ENCODE measurements around the gene FAM151A.
A peak's percentile ranks its signal among the peaks of the same experiment; 100 is the strongest.

Gene FAM151A

DNA sequence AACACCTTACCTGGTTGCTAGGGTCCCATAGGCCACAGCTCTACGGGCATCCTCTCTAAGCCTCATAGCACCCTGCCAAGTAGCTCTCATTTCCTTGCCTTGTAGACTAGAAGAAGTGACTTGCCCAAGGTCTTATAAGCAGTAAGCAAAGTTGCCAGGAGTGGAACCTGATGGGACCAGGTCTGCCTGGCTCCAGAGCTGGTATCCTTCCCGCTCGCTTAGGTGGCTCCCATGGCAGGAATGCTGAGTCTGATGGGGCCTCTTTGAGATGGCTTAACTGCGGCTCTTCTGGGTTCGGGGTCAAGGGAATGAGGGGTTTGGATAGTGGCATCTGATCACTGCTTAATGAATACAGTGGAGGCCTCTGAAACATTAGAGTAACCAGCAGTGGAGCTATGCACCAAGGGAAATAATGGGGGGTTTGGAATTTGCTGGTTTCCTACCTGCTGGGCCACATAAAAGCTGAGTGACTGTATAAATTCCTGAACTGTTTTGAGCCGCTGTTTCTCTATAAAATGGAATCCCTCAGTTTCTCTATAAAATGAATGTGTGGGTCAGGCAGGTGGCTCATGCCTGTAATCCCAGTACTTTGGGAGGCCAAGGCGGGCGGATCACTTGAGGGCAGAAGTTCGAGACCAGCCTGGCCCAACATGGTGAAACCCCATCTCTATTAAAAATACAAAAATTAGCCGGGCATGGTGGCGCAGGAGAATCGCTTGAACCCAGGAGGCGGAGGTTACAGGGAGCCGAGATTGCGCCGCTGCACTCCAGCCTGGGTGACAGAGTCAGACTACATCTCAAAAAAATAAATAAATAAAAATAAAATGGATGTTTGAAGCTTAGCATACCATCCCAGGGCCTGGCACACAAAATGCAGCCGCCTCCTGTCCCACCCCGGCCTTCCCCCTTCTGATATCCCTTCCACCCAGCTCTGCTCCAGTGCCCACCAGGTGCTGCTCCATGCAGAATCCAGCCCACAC lies 12.4 kb downstream of the FAM151A start:
- ATAC-seq (no peak), DNase-seq (no peak)
- H3K27ac Mint-ChIP-seq, result no peak overlapping the region
- no peak overlapping the region for H3K4me3 Mint-ChIP-seq
- H3K9me3 Mint-ChIP-seq, result no peaks in the 10 kb centered on the region
- H3K27me3 Mint-ChIP-seq, result no peaks in the 10 kb centered on the region
- no peaks in the 10 kb centered on the region for H3K4me1 Mint-ChIP-seq

GRCh38 chr1:54610048-54610447 lies 13.3 kb downstream of the FAM151A start:
- Mint-ChIP-seq H3K27ac (no peak overlapping the region), H3K9me3 (no peaks in the 10 kb centered on the region), H3K27me3 (no peaks in the 10 kb centered on the region), H3K4me1 (peaks cover 4% of the 10 kb centered on the region), H3K4me3 (no peak overlapping the region)
- ATAC-seq (no peak), DNase-seq (no peak)

- Mint-ChIP-seq H3K27me3 (no peaks in the 10 kb centered on the region), H3K9me3 (no peaks in the 10 kb centered on the region), H3K27ac (no peak overlapping the region), H3K4me1 (peaks cover 11% of the 10 kb centered on the region), H3K4me3 (no peak overlapping the region)
- ATAC-seq (no peak), DNase-seq (no peak)
Measured at GRCh38 chr1:54609301-54609921, 13.9 kb downstream of the FAM151A start.

DNA sequence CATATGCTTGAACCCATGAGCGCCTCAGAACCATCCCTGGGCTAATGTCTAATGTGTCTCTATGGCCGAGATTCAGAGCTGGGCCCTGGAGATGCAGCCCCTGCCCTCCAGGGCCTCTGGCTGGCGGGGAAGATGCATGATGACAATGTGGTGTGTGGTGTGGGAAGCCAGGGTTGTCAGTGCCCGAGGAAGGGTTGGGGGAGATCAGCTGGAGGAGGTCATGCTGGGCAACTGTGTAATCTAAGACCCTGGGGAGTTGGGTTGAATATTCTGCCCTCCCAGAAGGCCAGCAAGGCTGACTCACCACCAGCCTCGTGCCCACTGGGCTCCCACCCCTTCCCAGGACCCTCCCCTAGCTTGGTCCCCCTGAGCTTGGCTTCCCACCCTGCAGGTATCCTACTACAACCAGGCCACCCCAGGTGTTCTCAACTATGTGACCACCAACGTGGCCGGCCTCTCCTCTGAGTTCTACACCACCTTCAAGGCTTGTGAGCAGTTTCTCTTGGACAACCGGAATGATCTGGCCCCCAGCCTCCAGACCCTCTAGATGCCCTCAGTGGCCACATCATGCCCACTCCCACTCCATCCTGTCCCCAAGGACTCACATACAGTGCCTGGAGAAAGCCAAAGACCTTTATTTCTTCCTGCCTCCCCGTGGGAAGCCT lies 14.6 kb downstream of the FAM151A start:
- ATAC-seq, result no peak
- H3K4me3 Mint-ChIP-seq, result no peak overlapping the region
- H3K4me1 Mint-ChIP-seq, result peaks cover 15% of the 10 kb centered on the region
- no peaks in the 10 kb centered on the region for H3K27me3 Mint-ChIP-seq
- no peaks in the 10 kb centered on the region for H3K9me3 Mint-ChIP-seq
- DNase-seq, result no peak
- no peak overlapping the region for H3K27ac Mint-ChIP-seq

DNA sequence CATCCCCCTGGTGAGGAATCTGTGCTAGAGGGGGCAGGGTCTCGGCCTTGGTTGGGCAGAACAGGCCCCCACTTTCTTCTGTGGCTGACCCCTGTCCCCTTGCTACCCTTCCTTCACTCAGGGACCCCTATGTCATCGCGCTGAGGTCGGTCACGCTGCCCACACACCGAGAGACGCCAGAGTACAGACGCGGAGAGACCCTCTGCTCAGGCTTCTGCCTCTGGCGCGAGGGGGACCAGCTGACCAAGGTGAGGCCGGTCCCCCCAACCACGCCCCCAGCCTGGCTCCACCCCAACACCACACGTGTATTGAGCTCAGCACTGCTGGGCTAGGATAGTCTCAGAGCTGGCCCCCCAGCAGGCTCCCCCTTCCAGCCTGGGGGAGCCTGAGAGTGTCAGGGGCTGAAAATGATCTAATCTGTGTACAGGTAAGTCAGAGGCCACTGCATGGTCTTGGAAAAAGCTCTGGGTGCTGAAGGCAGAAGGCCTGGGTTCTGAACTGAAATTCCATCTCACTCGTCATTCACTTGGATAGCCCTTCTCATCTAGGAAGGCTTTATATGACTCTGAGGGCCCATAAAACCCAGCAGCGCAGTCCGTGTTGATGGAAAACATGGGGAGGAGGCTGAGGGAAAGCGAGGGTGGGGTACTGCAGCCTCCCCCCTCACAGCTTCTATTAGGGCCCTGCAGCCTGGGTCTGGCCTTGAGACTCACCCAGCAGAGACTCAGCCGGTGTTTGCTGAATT lies 15.3 kb downstream of the FAM151A start:
- no peak overlapping the region for H3K4me3 Mint-ChIP-seq
- DNase-seq (no peak), ATAC-seq (no peak)
- H3K9me3 Mint-ChIP-seq, result no peaks in the 10 kb centered on the region
- no peaks in the 10 kb centered on the region for H3K27me3 Mint-ChIP-seq
- H3K27ac Mint-ChIP-seq, result no peak overlapping the region
- peaks cover 15% of the 10 kb centered on the region for H3K4me1 Mint-ChIP-seq

DNA sequence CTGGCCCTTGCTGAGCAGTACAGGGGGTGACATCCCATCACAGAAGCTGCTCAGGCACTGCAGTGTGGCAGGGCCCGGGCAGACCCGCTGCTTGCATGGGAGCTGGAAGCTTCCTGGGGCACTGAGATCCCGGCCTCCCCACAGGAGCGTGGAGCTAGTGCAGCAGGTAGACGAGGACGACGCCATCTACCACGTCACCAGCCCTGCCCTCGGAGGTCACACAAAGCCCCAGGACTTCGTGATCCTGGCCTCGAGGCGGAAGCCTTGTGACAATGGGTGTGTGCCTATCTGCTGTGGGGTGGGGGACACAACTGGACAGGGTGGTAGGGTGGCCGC lies 16.4 kb downstream of the FAM151A start:
- no peak for ATAC-seq

GRCh38 chr1:54606096-54606989 lies 17.0 kb downstream of the FAM151A start:
- no peak overlapping the region for H3K4me3 Mint-ChIP-seq
- no peaks in the 10 kb centered on the region for H3K9me3 Mint-ChIP-seq
- ATAC-seq (no peak), DNase-seq (no peak)
- H3K4me1 Mint-ChIP-seq, result peaks cover 15% of the 10 kb centered on the region
- no peaks in the 10 kb centered on the region for H3K27me3 Mint-ChIP-seq
- H3K27ac Mint-ChIP-seq, result no peak overlapping the region

More for the DNA sequence above, 16.4 kb downstream of the FAM151A start:
- no peak for DNase-seq
- no peak overlapping the region for H3K27ac Mint-ChIP-seq
- H3K27me3 Mint-ChIP-seq, result no peaks in the 10 kb centered on the region
- H3K9me3 Mint-ChIP-seq, result no peaks in the 10 kb centered on the region
- no peak overlapping the region for H3K4me3 Mint-ChIP-seq
- H3K4me1 Mint-ChIP-seq, result peaks cover 15% of the 10 kb centered on the region

GRCh38 chr1:54604572-54605370 lies 18.6 kb downstream of the FAM151A start:
- H3K27ac Mint-ChIP-seq, result peak overlapping the region; percentile 63 to 67
- no peaks in the 10 kb centered on the region for H3K27me3 Mint-ChIP-seq
- H3K4me1 Mint-ChIP-seq, result peaks cover 15% of the 10 kb centered on the region
- no peak overlapping the region for H3K4me3 Mint-ChIP-seq
- DNase-seq, result peak; percentile 18 to 45
- H3K9me3 Mint-ChIP-seq, result no peaks in the 10 kb centered on the region
- ATAC-seq, result peak; percentile 83

GRCh38 chr1:54604051-54604450 lies 19.3 kb downstream of the FAM151A start:
- peak overlapping the region in 1 of 2 donors; percentile 67 for H3K27ac Mint-ChIP-seq
- H3K4me3 Mint-ChIP-seq, result no peak overlapping the region
- no peaks in the 10 kb centered on the region for H3K27me3 Mint-ChIP-seq
- no peaks in the 10 kb centered on the region for H3K9me3 Mint-ChIP-seq
- peaks cover 15% of the 10 kb centered on the region for H3K4me1 Mint-ChIP-seq
- no peak for ATAC-seq
- no peak for DNase-seq

DNA sequence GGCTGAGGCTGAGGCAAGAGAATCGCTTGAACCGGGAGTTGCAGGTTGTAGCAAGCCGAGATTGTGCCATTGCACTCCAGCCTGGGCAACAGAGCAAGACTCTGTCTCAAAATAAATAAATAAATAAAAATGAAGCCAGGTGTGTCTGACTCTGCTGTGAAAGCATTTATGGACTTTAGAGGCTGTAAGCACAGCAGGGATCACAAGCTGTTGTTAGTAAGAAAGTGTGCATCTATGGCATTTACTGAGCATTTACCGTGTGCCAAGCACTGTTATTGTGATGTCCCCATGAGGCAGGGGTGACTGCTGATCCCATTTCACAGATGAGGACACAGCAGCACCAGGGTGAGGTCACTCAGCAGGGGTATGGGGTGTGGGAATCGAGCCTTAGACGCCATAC lies 20.1 kb downstream of the FAM151A start:
- Mint-ChIP-seq H3K4me3 (no peak overlapping the region), H3K27me3 (no peaks in the 10 kb centered on the region), H3K9me3 (no peaks in the 10 kb centered on the region), H3K27ac (peak overlapping the region in 1 of 2 donors; percentile 27), H3K4me1 (peaks cover 15% of the 10 kb centered on the region)
- no peak for ATAC-seq
- no peak for DNase-seq

- no peak for ATAC-seq
- Mint-ChIP-seq H3K4me1 (peaks cover 15% of the 10 kb centered on the region), H3K27me3 (no peaks in the 10 kb centered on the region)
Measured at GRCh38 chr1:54602554-54602953, 20.8 kb downstream of the FAM151A start.

DNA sequence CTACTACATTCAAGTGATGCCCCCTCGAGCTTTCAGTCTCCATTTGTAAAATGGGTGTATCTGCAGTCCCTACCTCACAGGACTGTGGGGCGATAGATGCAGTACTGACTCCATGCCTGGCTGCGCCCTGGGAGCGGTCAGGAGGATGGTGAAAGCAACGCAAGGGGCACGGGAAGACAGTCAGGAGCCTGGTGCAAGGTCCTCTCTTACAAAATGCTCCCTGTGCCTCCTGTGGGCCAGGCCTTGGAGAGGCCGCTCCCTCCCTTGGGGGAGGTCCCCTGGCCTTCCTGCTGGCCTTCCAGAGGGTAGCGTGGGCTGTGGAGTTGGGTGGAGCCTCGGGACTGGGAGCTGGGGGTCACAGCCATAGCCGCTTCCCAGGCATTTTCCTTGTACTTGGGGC lies 21.6 kb downstream of the FAM151A start:
- Mint-ChIP-seq H3K4me3 (no peak overlapping the region), H3K4me1 (peaks cover 15% of the 10 kb centered on the region), H3K27me3 (no peaks in the 10 kb centered on the region), H3K27ac (no peak overlapping the region), H3K9me3 (no peaks in the 10 kb centered on the region)
- ATAC-seq (no peak), DNase-seq (no peak)

More at GRCh38 chr1:54602554-54602953, 20.8 kb downstream of the FAM151A start:
- Mint-ChIP-seq H3K27ac (no peak overlapping the region), H3K9me3 (no peaks in the 10 kb centered on the region), H3K4me3 (no peak overlapping the region)
- no peak for DNase-seq

- ATAC-seq (no peak), DNase-seq (no peak)
- Mint-ChIP-seq H3K4me1 (peaks cover 15% of the 10 kb centered on the region), H3K27ac (no peak overlapping the region), H3K4me3 (no peak overlapping the region), H3K9me3 (no peaks in the 10 kb centered on the region), H3K27me3 (no peaks in the 10 kb centered on the region)
Measured at GRCh38 chr1:54600947-54601721, 22.2 kb downstream of the FAM151A start.
